IMR-90 (cell line): ENCODE results near the gene TSKU. TPM values are rescaled to one million over a fixed set of nuclear protein-coding genes. Genes with fewer than 3 reads are reported as not detected.

ENCODE experiments used
- ATAC-seq: fragments of 200-7000 bp; cut with Tn5 transposase; 2 replicates; pipeline ENCODE4 v1.9.1; 2020; ENCODE audit warnings: low read depth, mild to moderate bottlenecking, moderate library complexity
- BruUV-seq: library from RNA; stranded (reverse); fragments of 400-500 nt; replicated peaks from 2 replicates; lab custom pipeline; 2021; lab: Mats Ljungman, UMichigan
- CTCF ChIA-PET: fragments of 300-600 bp; formaldehyde crosslinking; extraction: SDS; loops from one replicate; lab custom pipeline; 2021; ENCODE audit warnings: antibody characterized with exemption; lab: Yijun Ruan, JAX
- POLR2A ChIA-PET: fragments of 300-600 bp; sonication (Branson Sonifier 250); formaldehyde crosslinking; loops from one replicate; lab custom pipeline; 2022; ENCODE audit warnings: antibody characterized with exemption; ENCODE audit not compliant: unreplicated experiment; lab: Charles Lee
- DNase-seq: peaks from one replicate; pipeline ENCODE4 v3.0.0; 2013
- H2AFZ ChIP-seq: replicated peaks from 2 replicates; pipeline ENCODE3; 2013; ENCODE audit warnings: low read length, mild to moderate bottlenecking; ENCODE audit not compliant: poor library complexity
- H2AK5ac ChIP-seq: 2 replicates; pipeline ENCODE4 v1.6.1; 2013; ENCODE audit warnings: low read depth, low read length, inconsistent platforms
- H2AK9ac ChIP-seq: replicated peaks from 2 replicates; pipeline ENCODE3; 2013; ENCODE audit warnings: mild to moderate bottlenecking, low read depth, low read length, moderate library complexity; ENCODE audit not compliant: poor library complexity
- H2BK120ac ChIP-seq: 2 replicates; pipeline ENCODE4 v1.6.1; 2013; ENCODE audit warnings: low read depth, low read length, inconsistent platforms
- H2BK15ac ChIP-seq: 3 replicates; pipeline ENCODE4 v1.6.1; 2013; ENCODE audit warnings: low read depth, low read length, inconsistent platforms
- H2BK20ac ChIP-seq: 2 replicates; pipeline ENCODE4 v1.6.1; 2013; ENCODE audit warnings: low read depth, mild to moderate bottlenecking, inconsistent platforms, low read length, moderate library complexity
- H2BK5ac ChIP-seq: 2 replicates; pipeline ENCODE4 v1.6.1; 2013; ENCODE audit warnings: mild to moderate bottlenecking, low read depth, low read length, inconsistent platforms; ENCODE audit not compliant: poor library complexity, severe bottlenecking
- H3K14ac ChIP-seq: replicated peaks from 2 replicates; pipeline ENCODE4 v1.6.1; 2013; ENCODE audit warnings: low read depth, low read length, inconsistent platforms
- H3K18ac ChIP-seq: 2 replicates; pipeline ENCODE4 v1.6.1; 2013; ENCODE audit warnings: low read depth, low read length, control low read depth
- H3K23ac ChIP-seq: 2 replicates; pipeline ENCODE4 v1.6.1; 2013; ENCODE audit warnings: low read depth, low read length, inconsistent platforms
- H3K27ac ChIP-seq: 2 replicates; pipeline ENCODE4 v1.5.1; 2013; ENCODE audit warnings: mild to moderate bottlenecking, control low read depth, low read length; ENCODE audit not compliant: insufficient read depth
- H3K27me3 ChIP-seq: 2 replicates; pipeline ENCODE4 v1.6.1; 2013; ENCODE audit warnings: low read length; ENCODE audit not compliant: control insufficient read depth, insufficient read depth
- H3K36me3 ChIP-seq: 2 replicates; pipeline ENCODE4 v1.6.1; 2013; ENCODE audit warnings: low read length, mixed read lengths; ENCODE audit not compliant: control insufficient read depth, insufficient read depth
- H3K4ac ChIP-seq: 2 replicates; pipeline ENCODE4 v1.6.1; 2013; ENCODE audit warnings: low read depth, low read length, inconsistent platforms
- H3K4me1 ChIP-seq: 2 replicates; pipeline ENCODE4 v1.6.1; 2013; ENCODE audit warnings: low read length, mixed read lengths; ENCODE audit not compliant: control insufficient read depth, insufficient read depth
- H3K4me2 ChIP-seq: 2 replicates; pipeline ENCODE4 v1.6.1; 2013; ENCODE audit warnings: low read depth, mild to moderate bottlenecking, control low read depth, low read length, moderate library complexity
- H3K4me3 ChIP-seq: 2 replicates; pipeline ENCODE4 v1.5.1; 2013; ENCODE audit warnings: low read depth, mild to moderate bottlenecking, control low read depth, low read length, moderate library complexity; ENCODE audit not compliant: insufficient read depth
- H3K56ac ChIP-seq: 2 replicates; pipeline ENCODE4 v1.6.1; 2013; ENCODE audit warnings: low read length, inconsistent platforms; ENCODE audit not compliant: insufficient read depth; ENCODE audit errors: extremely low read depth
- H3K79me1 ChIP-seq, 2 experiments: 2 replicates each; pipeline ENCODE4 v1.6.1; 2013; ENCODE audit warnings: low read length in 2 of 2, inconsistent platforms in 1 of 2, low read depth in 1 of 2
- H3K9ac ChIP-seq: 2 replicates; pipeline ENCODE4 v1.6.1; 2013; ENCODE audit warnings: low read depth, low read length, control low read depth
- H3K9me1 ChIP-seq: 2 replicates; pipeline ENCODE4 v1.6.1; 2013; ENCODE audit warnings: low read length, inconsistent platforms; ENCODE audit not compliant: insufficient read depth
- H3K9me3 ChIP-seq: 2 replicates; pipeline ENCODE4 v1.6.1; 2013; ENCODE audit warnings: low read length; ENCODE audit not compliant: control insufficient read depth, insufficient read depth
- H4K20me1 ChIP-seq: 2 replicates; pipeline ENCODE4 v1.6.1; 2013; ENCODE audit warnings: low read length, inconsistent platforms; ENCODE audit not compliant: insufficient read depth
- H4K5ac ChIP-seq: 2 replicates; pipeline ENCODE4 v1.6.1; 2013; ENCODE audit warnings: mild to moderate bottlenecking, low read depth, low read length, control low read depth
- H4K8ac ChIP-seq, 2 experiments: 2 replicates each; pipeline ENCODE4 v1.6.1; 2013; ENCODE audit warnings: low read depth in 2 of 2, low read length in 2 of 2, control low read depth in 1 of 2, inconsistent platforms in 1 of 2
- H4K91ac ChIP-seq: 2 replicates; pipeline ENCODE4 v1.6.1; 2013; ENCODE audit warnings: low read depth, low read length, inconsistent platforms; ENCODE audit not compliant: insufficient read depth
- BHLHE40 ChIP-seq: fragments of 150-350 bp; IDR thresholded peaks from 2 replicates; pipeline ENCODE4 v1.6.1; 2016; ENCODE audit warnings: mild to moderate bottlenecking, low read depth, low read length
- CHD1 ChIP-seq: IDR thresholded peaks from 2 replicates; pipeline ENCODE4 v1.6.1; 2012; ENCODE audit warnings: low read depth, low read length, improper control_type of control experiment
- FOS ChIP-seq: fragments of 150-350 bp; IDR thresholded peaks from 2 replicates; pipeline ENCODE4 v1.6.1; 2016; ENCODE audit warnings: low read depth, low read length
- MAFK ChIP-seq: IDR thresholded peaks from 2 replicates; pipeline ENCODE4 v1.6.1; 2012; ENCODE audit warnings: low read depth, low read length, improper control_type of control experiment
- MAZ ChIP-seq: IDR thresholded peaks from 2 replicates; pipeline ENCODE4 v1.6.1; 2012; ENCODE audit warnings: low read depth, mild to moderate bottlenecking, low read length, improper control_type of control experiment, moderate library complexity, borderline replicate concordance
- MXI1 ChIP-seq: IDR thresholded peaks from 2 replicates; pipeline ENCODE4 v1.6.1; 2012; ENCODE audit warnings: low read depth, mild to moderate bottlenecking, low read length, moderate library complexity, borderline replicate concordance
- NFE2L2 ChIP-seq: fragments of 150-350 bp; IDR thresholded peaks from 2 replicates; pipeline ENCODE4 v1.6.1; 2016; ENCODE audit warnings: low read depth, mild to moderate bottlenecking, low read length
- POLR2A ChIP-seq: IDR thresholded peaks from 2 replicates; pipeline ENCODE4 v1.6.1; 2012; ENCODE audit warnings: mild to moderate bottlenecking, low read depth, low read length
- RAD21 ChIP-seq: IDR thresholded peaks from 2 replicates; pipeline ENCODE4 v1.6.1; 2012; ENCODE audit warnings: low read length, improper control_type of control experiment
- RCOR1 ChIP-seq: IDR thresholded peaks from 2 replicates; pipeline ENCODE4 v1.6.1; 2012; ENCODE audit warnings: mild to moderate bottlenecking, low read length, improper control_type of control experiment; ENCODE audit not compliant: insufficient replicate concordance
- USF2 ChIP-seq: fragments of 150-350 bp; IDR thresholded peaks from 2 replicates; pipeline ENCODE4 v1.6.1; 2017; ENCODE audit warnings: mild to moderate bottlenecking, antibody characterized with exemption, low read length, low read depth
- WGBS, 2 experiments: methylation state at CpG; one replicate each; pipeline versions ENCODE4 v1.1.5 to v1.1.7; 2013; ENCODE audit warnings: missing lambda C conversion rate in 2 of 2; ENCODE audit not compliant: insufficient read length in 1 of 2; ENCODE audit errors: extremely low coverage in 2 of 2; 5-methylcytosine and 5-hydroxymethylcytosine counted together
- dilution Hi-C: fragments of 300-500 bp; cut with HindIII; formaldehyde crosslinking; loops from one replicate; pipeline ENCODE4 v1.14.3; 2018; ENCODE audit warnings: low sequenced_read_pairs; ENCODE audit not compliant: unreplicated experiment
- in situ Hi-C: fragments of 300-500 bp; cut with MboI; formaldehyde crosslinking; loops from 3 replicates; pipeline ENCODE4 v1.14.3; 2019; ENCODE audit warnings: low sequenced_read_pairs, inconsistent platforms, mixed read lengths
- intact Hi-C: fragments of 100-400 bp; cut with micrococcal nuclease; formaldehyde crosslinking; loops from 2 replicates; pipeline ENCODE4 v1.10.0; 2022
- polyA plus RNA-seq, 3 experiments: library from polyadenylated mRNA; depleted of rRNA; stranded (reverse); fragments of >200 nt; gene quantifications; 2 replicates each; pipeline ENCODE4 v1.2.3, GENCODE V29; 2012; ENCODE audit warnings: low replicate concordance in 1 of 3
- total RNA-seq: library from RNA; depleted of rRNA; stranded (reverse); fragments of >200 nt; gene quantifications from 2 replicates; pipeline ENCODE4 v1.2.3, GENCODE V29; 2012

Gene TSKU
- total and polyA plus RNA-seq, 2 of the 4 experiments (the other 2 are of a cell fraction) = 6.8 to 26.6 TPM

- Histone ChIP-seq H3K4me3 (no peak overlapping the region), H3K36me3 (no peaks in the 10 kb centered on the region), H3K27me3 (0 out of 2 replicates have a peak, but pooled peaks cover 1% of the 10 kb centered on the region), H3K4me1 (peaks cover 43% of the 10 kb centered on the region), H4K5ac (peak overlapping the region; percentile 93), H3K9me3 (no peaks in the 10 kb centered on the region; the same call in 1 of the 2 replicates), H4K20me1 (peaks cover 7% of the 10 kb centered on the region; the same call in 1 of the 2 replicates), H2AK5ac (peak overlapping the region; percentile 100), H3K9ac (peak overlapping the region; percentile 8), H4K8ac (peak overlapping the region; percentile 75 to 95), H2BK120ac (peak overlapping the region; percentile 91), H3K4me2 (peak overlapping the region; percentile 25), H3K4ac (peak overlapping the region; percentile 93), H2BK15ac (peak overlapping the region; percentile 86; the same call in 2 of the 3 replicates), H2AK9ac (peak overlapping the region; percentile 79), H2BK5ac (peak overlapping the region; percentile 92), H3K27ac (peak overlapping the region; percentile 85), H4K91ac (peak overlapping the region; percentile 98), H2BK20ac (peak overlapping the region; percentile 70), H2AFZ (peak overlapping the region; percentile 11), H3K79me1 (no peaks in the 10 kb centered on the region), H3K14ac (peak overlapping the region; percentile 94), H3K23ac (peak overlapping the region; percentile 64), H3K9me1 (peaks cover 18% of the 10 kb centered on the region), H3K56ac (peak overlapping the region; percentile 25; the same call in 1 of the 2 replicates), H3K18ac (peak overlapping the region; percentile 98)
- in situ Hi-C loops = no loop called here
- TF ChIP-seq RAD21 = no peak
- peak; percentile 68 for TF ChIP-seq MAZ
- peak; percentile 34; the same call in 1 of the 2 replicates for TF ChIP-seq MAFK
- no peak for TF ChIP-seq MXI1
- peak; percentile 91 for TF ChIP-seq FOS
- TF ChIP-seq RCOR1 = peak; percentile 91
- peak; percentile 60 for TF ChIP-seq BHLHE40
- TF ChIP-seq NFE2L2 = 0 out of 2 replicates have a peak, but pooled peaks have one; percentile 28
- peak; percentile 50; the same call in 1 of the 2 replicates for TF ChIP-seq USF2
- peak; percentile 50; the same call in 1 of the 2 replicates for TF ChIP-seq CHD1
- TF ChIP-seq POLR2A = peak; percentile 52; the same call in 1 of the 2 replicates
- dilution Hi-C loops = no loop called here
- BruUV-seq = no TSS peak
- ChIA-PET CTCF (interaction anchor here (0.9 to 2.8 kb wide), 2 partner anchors 9 to 149 kb away, joined by 3 to 9 read pairs; no protein-coding TSS in a partner anchor), POLR2A (interaction anchor here (1.0 kb wide), 2 partner anchors 12 to 17 kb away, joined by 3 to 9 read pairs; partner anchors contain the start of gene TSKU)
- WGBS, 2 experiments = no CpG with 5 or more reads among the region's 6 CpGs
- intact Hi-C loops = loop anchor here (1.0 kb wide), 1 partner anchor 12 kb away; the partner anchor contains the start of gene TSKU
- peak; percentile 86 for ATAC-seq
- peak; percentile 99 for DNase-seq
These were observed 12.3 kb upstream of the TSKU start for GRCh38 chr11:76770642-76771445.
